T47D (cell line): Measurements from ENCODE around the gene OXCT1.
"Not testable (repeated sequence)": the region's sequence is repeated elsewhere in the genome, so short reads cannot be mapped to it uniquely, and the experiment has no call there.

Source experiments
- DNase-seq, 2 experiments: peaks; one replicate each; pipeline versions ENCODE4 v3.0.0 to v3.0.0-alpha.2; 2011 to 2012; ENCODE audit warnings: low read depth in 1 of 2, low spot score in 1 of 2
- JUND ChIP-seq: IDR thresholded peaks from 2 replicates; pipeline ENCODE4 v1.6.1; 2012; ENCODE audit warnings: low read depth
- in situ Hi-C: cut with HindIII; loops from 2 replicates; pipeline ENCODE4 v1.10.0; 2016; ENCODE audit warnings: low sequenced_read_pairs, low pct_unique_long_range_greater_than_20kb

The OXCT1 gene

DNA sequence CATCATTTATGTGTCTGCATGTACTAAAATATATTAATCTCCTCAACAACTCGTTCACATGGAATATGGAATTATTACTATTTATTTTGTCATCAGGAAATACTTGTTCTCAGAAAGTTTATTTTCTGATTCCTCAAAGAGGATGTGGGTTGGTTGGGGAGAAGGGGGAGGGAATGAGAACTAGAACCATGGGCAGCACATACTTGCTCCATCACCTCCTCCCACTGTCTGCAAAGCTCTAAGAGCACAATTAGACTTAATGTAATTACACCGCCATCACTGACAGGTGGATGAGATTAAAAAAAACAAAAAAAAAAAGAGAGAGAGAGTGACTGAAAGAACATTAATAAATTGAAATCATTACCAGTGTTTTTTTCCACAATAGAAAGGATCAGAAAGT is 98.2 kb downstream of the OXCT1 start:
- in situ Hi-C loops: no loop called here
- TF ChIP-seq JUND: no peak
- no peak for DNase-seq

DNA sequence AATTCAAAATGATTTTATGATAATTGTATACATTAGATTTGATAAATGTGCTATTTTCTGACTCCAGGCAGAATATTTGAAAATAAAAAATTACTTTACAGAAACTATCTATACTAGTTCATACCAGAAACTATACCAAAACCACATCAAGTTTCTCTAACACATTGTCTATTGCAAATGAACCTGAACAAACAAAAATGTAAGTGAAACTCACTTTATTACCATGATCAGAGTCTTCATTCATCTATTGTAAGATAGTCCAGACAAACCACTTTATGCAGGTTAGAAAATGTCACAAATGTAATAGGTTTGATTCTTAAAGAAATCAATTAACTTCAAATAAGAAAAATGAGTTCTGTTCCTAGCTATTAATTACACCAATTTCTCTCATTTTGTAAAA is 99.4 kb downstream of the OXCT1 start:
- no peak for TF ChIP-seq JUND
- in situ Hi-C loops: no loop called here
- DNase-seq: no peak

DNA sequence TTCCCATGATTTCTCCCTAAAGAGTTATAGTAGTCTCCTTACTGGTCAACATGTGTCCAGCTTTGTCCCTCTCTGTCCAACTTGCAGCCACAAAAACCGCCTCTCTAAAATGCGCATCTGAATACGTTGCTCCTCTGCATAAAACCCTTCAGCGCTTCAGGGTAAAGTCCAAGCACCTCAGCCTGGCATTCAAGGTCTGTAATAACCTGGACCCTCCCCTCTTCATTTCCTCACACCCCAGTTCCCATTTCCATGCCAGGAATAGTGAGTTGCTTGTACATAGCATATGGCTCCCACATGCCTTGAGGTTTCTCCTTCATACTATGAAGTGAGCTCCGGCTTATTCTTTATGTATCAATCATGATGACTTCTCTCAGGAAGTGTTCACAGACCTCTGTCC is 101.5 kb downstream of the OXCT1 start:
- in situ Hi-C loops: no loop called here
- no peak for DNase-seq
- TF ChIP-seq JUND: no peak

DNA sequence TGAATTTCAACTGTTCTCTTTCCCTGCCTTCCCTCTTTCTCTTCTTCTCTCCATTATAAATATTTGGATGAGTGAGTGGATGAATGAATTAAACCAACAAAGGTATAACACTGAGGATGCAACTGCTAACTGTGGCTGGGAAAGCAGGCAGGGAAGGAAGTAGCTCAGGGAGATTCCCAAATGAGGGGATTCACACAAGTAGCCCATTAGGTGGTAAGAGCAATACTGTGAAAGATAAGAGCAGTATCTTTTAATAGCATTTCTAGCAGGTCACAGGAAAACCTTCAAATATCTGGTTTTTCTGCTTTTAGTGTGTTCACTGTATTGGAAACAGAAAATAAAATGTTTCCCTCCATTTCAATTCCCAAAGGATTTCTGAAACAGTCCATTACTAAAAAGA is 105.6 kb downstream of the OXCT1 start:
- TF ChIP-seq JUND: no peak
- in situ Hi-C loops: no loop called here

DNA sequence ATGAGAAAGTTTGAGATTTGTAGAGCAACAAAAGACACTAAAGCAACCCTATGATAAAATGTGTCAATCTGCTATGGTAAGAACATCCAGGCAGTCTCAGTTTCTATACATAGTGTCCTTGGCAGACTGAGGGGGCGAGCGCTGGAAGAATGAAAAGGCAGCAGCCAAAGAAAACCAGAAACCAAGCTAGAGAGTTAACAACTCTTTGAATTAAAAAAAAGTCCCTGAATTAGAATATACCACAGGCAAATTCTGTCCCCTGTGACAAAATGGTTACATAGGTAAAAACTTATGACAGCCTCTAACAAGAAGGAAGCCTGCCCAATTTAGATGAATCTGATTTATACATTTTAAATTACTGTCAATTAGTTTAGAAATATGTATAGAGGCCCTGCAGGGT is 106.7 kb downstream of the OXCT1 start:
- in situ Hi-C loops: no loop called here
- DNase-seq: no peak

More for the DNA sequence above, 105.6 kb downstream of the OXCT1 start:
- DNase-seq: no peak

DNA sequence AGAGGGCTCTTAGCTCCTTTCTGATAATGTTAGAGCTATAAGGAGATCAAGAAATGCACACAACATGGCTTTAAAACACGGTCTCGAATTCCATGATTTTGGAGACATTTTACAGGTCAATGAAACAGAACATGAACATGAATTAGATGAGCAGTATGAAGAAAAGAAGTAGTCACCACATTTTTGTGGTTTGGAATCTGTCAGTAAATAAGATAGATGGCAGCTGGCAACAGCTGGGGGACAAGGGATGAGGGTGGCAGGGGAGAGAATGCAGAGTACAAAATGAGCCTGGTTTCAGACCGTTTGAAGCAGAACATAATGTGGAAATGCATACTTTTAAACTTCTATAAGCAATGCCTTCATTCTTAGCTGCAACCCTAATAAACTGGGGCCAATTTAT is 107.1 kb downstream of the OXCT1 start:
- DNase-seq: no peak
- in situ Hi-C loops: no loop called here
- no peak for TF ChIP-seq JUND

More for the DNA sequence above, 106.7 kb downstream of the OXCT1 start:
- TF ChIP-seq JUND: no peak

DNA sequence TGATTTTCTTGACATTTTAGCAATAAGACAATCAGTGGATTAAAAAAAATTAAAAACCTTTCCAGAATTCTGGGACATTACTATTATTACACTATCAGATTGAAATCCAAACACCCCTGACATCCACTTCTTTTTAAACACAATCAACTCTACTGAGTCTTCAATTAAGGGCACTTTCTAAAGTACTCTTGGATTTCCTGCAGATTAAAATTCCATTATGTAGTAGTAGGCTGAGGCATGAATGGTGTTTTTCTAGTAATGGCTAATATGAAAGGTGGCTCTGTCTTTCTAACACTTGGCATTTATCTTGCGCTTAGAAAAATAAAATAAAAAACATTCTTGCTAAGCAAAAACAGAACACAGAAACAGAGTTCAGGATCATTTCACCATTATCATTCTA is 107.8 kb downstream of the OXCT1 start:
- in situ Hi-C loops: no loop called here
- DNase-seq: no peak

DNA sequence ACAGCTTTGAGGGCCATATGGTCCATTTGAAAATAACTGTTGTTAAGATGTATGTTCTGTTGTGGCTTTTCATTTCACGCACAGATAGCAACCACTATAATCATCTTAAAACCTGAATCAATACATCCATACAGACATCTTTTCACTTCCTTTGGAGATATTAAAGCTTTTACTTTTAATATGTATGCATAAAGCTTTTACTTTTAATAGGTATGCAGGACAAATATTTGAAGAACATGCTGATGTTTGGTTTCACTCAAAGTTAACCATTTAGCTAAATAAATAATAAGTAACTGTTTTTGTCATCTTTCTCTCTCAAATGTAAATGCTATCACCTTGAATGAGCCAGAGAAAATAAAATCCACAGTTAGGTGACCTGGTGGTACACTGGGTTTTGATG is 108.6 kb downstream of the OXCT1 start:
- in situ Hi-C loops: no loop called here

More for the DNA sequence above, 107.8 kb downstream of the OXCT1 start:
- no peak for TF ChIP-seq JUND

DNA sequence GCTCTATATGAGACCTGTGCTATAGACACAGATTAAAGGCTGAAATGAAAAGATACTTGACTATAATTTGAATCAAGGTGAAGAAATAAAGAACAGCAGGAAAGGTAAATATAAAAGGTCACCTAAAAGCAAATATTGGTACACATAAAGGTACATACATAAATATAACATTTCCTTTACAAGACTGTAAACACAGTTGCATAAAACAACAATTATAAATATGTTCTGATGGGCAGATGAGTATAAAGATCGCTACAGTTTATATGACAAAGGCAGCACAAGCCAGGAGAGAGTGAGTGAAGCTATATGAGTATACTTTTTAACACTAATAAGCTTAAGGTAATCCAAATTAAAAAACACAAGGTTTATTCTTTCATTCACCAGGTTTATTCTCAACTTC is 114.5 kb downstream of the OXCT1 start:
- in situ Hi-C loops: no loop called here
- no peak for DNase-seq
- peak; percentile 17; the same call in 1 of the 2 replicates for TF ChIP-seq JUND

More for the DNA sequence above, 108.6 kb downstream of the OXCT1 start:
- no peak for TF ChIP-seq JUND
- DNase-seq: no peak

DNA sequence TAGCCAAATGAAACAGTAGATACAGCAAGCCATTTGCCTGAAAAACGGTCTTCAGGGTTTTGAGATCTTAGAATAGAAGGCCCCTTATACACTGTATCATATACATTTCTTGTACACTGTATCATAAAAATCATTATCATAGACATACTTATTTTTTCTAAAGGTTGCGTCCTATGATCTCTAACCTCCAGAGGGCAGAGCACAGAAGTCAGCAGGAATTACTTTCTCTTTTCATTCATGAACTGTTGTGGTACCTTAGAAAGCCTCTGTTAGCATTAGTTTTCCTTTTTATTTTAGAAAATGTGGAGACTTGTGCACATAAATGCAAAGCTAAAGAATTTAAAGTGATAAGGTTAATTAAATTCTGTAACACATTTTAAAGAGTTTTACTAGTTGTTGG is 115.4 kb downstream of the OXCT1 start:
- no peak for TF ChIP-seq JUND
- DNase-seq: no peak
- in situ Hi-C loops: no loop called here

DNA sequence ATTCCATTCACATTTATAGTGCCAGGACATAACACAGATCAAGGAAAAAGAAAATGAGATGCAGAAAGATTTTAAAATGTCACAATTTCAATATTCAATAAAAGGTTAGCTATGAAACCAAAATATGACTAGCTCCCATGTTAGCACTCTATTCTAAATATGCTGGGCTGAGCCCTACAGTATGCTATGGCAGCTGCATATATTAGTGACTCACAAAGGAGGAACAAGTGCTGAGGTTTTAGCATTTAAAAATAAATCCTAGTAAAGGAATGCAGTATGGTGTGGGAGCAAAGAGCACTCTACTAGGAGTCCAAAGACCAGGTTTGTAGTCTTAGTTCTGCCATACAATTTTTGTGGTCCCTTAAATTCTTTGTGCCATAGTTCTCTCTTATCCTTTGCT is 118.4 kb downstream of the OXCT1 start:
- DNase-seq: no peak
- in situ Hi-C loops: no loop called here
- no peak for TF ChIP-seq JUND

DNA sequence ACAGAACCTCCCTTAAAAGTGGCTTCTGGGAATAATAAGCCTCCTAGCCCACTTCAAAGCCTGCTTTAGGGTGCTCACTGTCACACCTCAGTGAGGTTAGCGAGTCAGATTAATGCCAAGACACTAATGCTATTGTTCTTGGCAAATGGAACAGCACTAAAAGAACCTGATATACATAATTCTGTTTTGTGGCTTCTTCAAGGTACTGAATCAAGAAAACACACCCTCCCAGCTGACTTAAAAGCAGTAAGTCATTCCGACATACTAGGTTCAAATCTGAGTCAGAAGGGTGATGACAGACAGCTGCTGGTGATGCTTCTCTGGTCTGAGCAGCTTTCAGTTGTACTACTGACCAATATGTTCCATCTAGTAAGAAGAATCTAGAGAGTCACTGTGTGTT is 121.6 kb downstream of the OXCT1 start:
- in situ Hi-C loops: no loop called here
- no peak for TF ChIP-seq JUND

DNA sequence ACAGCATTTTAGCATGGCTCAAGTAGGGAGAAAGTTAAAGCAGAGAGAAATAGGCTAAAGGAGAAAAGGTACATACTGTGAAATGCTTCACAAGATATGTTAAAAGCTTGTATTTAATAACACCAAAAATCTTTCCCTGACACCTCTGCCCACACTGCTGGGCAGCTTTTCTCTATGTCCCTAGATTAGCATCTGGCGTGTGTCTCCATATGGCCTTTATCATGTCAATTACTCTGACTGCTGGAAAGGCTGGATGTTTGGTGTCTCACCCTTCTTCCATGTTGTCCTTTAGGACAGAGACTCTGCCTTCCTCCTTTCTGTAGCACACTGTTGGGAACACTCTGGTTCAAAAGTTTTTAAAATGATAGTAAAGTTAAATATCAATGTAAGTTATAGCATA is 122.5 kb downstream of the OXCT1 start:
- no peak for DNase-seq
- TF ChIP-seq JUND: no peak
- in situ Hi-C loops: no loop called here

More for the DNA sequence above, 121.6 kb downstream of the OXCT1 start:
- no peak for DNase-seq

DNA sequence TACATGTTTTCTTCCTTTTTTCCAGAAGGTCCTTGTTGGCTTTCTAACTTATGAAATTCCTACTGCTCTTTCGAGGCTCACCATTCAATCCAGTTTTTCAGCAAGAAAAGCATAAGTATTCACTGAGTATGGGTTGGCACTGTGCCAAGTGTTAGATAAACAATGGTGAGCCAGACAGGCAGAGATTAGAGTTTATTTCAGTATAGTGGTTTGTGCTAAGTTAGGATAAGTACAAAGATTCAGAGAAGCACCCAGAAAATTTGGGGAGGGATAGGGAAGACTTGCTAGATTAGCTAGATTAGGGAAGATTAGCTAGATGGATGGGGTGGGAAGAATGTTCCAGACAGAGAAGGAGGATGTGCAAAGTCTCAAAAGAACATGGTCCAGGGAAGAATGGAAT is 122.9 kb downstream of the OXCT1 start:
- in situ Hi-C loops: no loop called here
- peak in 1 of 2 experiments; percentile 12 for DNase-seq
- no peak for TF ChIP-seq JUND

DNA sequence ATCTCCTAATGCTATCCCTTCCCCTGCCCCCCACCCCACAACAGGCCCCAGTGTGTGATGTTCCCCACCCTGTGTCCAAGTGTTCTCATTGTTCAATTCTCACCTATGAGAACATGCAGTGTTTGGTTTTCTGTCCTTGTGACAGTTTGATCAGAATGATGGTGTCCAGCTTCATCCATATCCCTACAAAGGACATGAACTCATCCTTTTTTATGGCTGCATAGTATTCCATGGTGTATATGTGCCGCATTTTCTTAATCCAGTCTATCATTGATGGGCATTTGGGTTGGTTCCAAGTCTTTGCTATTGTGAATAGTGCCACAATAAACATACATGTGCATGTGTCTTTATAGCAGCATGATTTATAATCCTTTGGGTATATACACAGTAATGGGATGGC is 127.6 kb downstream of the OXCT1 start:
- in situ Hi-C loops, DNase-seq: not testable (repeated sequence)
